G401.6 (cell line): Measurements from ENCODE around the gene DGCR2.
"Not testable (repeated sequence)": the region's sequence is repeated elsewhere in the genome, so short reads cannot be mapped to it uniquely, and the experiment has no call there.

ENCODE experiments used
- FAIRE-seq: peaks from 2 replicates; lab custom pipeline; 2012; peaks lifted over from hg19 to GRCh38; lab: Jason Lieb, UNC

Gene DGCR2

GRCh38 chr22:19107730-19108074 is 14.5 kb downstream of the DGCR2 start:
- FAIRE-seq, result no peak

DNA sequence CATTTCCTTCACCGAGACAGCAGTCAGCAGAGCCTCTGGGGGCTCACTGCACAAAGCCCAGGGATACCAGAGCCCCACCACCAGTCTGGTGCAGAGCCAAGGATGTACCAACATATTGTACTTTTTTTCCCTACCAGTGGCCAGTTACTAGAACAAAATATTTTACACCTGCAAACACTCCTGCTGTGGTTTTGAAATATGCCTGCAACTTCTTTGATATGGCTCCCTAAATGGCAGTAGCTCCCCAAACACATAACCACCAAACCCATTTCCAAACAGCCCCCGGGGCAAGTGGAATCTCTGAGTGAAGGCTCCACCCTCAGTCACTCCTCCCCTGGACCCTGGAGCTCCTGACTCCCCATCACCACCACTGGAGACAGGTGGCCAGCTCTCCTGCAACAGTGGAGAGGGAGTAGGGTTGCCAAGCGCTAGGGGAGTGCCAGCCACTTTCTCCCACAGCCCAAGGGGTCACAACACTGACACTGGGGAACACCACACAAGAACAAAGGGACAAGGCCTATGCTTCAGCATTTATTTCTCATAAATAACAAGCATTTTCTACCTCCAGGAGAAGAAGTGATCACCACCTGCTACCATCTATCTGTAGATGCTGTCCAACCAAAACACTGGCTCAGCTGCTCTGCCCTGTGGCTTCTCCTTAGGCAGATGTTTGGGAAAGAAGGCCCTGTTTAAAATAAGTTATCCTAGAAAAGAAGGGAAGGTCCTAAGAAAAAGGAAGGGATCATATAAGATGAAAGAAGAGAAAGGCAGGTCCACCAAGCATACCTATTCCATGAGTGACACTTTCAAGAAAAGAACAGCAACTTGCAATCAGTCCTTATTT is 15.1 kb downstream of the DGCR2 start:
- FAIRE-seq, result no peak

GRCh38 chr22:19105867-19106802 is 16.1 kb downstream of the DGCR2 start:
- no peak for FAIRE-seq

- FAIRE-seq, result no peak
Observed at GRCh38 chr22:19105456-19105855, 16.8 kb downstream of the DGCR2 start.

DNA sequence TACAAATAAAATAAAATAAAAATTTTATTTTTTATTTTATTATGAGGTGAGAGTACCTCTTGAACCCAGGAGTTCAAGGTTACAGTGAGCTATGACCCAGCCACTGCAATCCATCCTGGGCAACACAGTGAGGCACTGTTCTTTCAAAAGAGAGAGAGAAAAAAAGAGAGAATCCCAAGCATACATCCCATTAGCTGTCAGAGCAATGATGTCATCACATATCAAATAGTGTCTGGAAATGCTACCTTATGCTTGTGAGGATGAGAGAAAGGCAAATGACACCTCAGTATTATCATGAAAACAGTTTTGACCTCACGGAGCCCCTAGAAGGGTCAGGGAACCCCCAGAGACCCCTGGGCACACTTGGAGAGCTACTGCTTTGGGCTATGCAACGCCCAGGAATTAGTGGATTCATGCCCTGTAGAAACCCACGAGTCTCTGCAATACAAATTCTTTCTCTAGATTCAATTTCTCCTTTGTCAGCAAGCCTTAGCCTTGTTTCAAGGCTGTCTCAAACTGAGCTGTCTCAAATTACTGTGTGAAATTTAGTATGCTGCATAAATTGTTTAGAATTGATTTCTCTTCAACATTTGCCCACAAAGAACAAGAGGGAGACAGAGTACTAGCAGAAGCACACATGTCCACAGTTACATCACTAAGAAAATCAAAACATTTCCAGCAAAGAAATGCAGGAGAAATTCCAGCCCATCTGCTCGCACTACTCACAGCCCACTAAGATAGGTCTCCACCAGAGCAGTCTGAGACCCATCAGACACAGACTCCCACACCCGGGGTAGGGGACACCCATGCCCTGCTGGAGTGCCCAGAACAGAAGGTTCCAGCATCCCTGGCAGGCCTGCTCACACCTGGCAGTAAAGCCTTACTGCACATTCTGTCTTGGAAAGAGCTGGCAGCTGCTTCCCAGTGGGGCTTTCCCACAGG is 18.1 kb downstream of the DGCR2 start:
- no peak for FAIRE-seq

DNA sequence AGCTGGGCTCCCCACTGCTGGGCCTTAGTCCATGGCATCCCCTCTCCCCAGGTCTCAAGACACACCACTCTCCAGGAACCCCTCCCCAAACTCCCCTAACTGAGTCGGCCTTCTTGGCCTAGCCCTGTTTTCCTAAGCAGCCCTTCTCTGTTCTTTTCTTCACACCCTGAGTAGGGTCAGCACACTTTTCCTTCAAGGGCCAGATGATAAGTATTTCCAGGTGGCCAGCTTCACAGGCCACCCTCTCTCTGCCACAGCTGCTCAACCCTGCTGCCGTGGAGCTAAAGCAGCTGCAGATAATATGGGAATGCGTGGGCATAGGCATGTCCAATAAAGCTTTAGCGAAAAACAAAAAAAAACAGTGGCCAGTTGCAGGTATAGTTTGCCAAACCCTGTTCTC is 24.1 kb downstream of the DGCR2 start:
- FAIRE-seq, result no peak

DNA sequence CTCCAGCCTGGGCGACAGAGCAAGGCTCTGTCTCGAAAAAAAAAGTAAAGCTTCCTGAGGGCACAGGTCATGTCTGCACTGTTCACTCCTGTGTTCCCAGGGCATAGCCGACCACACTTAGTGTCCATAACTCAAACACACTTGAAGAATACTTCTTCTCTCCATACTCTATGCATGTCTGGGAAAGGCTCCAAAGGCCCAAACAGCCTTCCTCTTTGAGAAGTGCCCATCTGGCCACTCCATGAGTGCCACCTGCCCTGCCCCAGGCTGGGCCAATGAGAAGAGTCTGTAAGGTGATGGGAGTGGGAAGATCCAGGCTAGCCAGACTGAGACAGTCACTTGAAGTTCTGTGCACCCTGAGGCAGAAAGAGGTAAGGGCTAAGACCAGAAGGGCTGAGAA is 24.7 kb downstream of the DGCR2 start:
- no peak for FAIRE-seq

DNA sequence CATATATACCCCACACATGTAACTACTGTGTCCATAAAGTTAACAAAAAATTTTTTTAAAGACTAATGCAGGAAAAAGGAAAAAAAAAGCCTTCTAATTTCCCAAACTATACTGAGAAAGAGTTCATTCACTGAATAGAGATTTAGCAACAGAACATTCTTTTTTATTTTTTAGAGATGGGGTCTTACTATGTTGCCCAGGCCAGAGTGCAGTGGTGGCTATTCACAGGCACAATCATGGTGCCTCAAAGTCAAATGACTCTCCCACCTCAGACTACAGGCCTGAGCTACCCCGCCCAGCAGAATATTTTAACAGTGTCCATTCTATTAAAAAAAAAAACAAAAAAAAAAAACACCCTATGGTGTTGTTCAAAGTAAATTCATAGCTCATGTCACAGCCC is 25.7 kb downstream of the DGCR2 start:
- FAIRE-seq, result no peak

- no peak for FAIRE-seq
Observed at GRCh38 chr22:19094393-19094997, 27.7 kb downstream of the DGCR2 start.

DNA sequence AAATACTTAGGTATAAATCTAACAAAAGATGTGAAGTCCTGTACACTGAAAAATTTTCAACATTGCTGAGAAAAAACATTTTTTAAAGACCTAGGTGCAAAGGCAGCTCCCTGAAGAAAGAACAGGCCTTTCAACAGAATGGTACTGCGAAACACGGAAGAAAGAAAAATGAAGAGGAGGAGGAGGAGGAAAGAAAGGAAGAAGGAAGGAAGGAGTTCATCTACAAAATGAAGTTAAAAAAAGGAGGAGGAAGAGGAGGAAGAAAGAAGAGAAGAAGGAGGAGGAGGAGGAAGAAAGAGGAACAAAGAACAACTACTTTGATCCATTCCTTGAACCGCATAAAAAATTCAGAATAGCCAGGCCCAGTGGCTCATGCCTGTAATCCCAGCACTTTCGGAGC is 29.5 kb downstream of the DGCR2 start:
- no peak for FAIRE-seq

- FAIRE-seq, result no peak
Observed at GRCh38 chr22:19090586-19091127, 31.6 kb downstream of the DGCR2 start.

DNA sequence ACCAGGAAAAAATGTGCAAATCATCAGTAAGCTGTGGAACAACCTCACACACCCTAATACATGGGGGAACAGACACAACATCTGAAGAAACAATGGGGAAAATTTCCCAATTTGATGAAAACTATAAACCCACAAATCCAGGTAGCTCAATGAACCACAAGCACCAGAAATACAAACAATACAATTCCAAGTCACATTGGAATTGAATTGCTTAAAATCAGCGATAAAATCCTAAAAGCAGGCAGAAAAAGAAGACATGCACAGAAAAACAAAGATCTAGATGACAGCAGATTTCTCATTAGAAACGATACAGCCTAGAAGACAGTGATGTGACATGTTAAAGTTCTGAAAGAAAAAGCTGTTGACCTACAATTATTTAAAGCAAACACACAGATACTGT is 32.0 kb downstream of the DGCR2 start:
- no peak for FAIRE-seq

- FAIRE-seq, result no peak
Observed at GRCh38 chr22:19088866-19089595, 33.2 kb downstream of the DGCR2 start.

DNA sequence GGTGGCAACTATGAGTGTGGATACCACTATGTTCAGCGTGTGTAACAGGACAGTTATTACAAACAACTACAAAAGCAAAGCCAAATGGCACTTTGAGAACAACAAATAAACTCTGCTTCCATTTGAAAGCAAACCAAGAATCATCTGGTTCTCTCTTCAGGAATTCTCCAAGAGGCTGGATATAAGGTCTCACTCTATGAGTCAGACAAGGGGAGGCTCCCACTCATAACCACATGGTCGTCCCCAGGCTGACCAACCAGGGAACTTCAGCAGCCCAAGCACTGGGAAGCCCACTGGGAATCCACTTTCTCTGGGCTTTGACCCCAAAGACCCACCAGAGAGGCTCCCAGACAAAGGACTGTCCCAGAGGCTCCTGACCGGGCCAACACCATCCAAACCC is 35.3 kb downstream of the DGCR2 start:
- FAIRE-seq, result no peak

DNA sequence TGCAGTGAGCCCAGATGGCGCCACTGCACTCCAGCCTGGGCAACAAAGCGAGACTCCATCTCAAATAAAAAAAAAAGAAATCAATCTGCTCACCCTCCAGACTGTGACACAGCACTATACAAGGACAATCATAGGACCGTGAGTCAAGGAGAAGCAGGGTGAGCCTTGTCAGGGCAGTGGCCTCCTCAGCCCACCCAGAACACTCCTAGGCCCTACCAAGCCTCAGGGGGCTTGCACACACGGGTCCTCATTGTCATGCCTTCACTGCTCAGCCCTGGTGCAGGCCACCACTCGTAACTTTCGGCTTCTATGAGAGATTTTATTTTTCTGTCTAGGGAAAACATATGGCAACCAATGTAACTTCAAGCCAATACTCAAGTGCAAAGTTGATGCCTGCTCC is 35.8 kb downstream of the DGCR2 start:
- no peak for FAIRE-seq

DNA sequence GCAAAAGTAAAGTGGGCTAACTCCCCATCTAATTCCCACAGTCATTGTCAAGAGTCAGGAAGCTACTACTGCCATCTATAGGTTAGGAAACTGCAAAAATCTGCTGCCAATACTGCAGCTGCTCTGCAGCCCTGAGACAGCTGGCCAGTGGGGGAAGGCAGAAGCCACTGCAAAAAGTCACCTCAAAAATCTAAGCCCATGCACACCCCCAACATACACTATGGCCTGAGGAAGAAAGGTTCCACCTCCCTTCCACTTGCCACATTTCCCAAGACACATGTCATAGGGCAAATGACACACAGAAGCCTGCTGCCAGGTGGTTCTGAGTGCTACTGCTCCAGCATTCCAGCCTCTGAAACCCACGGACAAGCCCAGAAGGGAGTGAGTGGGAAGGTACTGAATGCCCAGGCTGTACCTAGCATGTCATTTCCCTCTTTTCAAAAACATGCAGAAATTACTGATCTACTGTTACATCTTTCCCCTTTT is 36.9 kb downstream of the DGCR2 start:
- peak; percentile 13 for FAIRE-seq

DNA sequence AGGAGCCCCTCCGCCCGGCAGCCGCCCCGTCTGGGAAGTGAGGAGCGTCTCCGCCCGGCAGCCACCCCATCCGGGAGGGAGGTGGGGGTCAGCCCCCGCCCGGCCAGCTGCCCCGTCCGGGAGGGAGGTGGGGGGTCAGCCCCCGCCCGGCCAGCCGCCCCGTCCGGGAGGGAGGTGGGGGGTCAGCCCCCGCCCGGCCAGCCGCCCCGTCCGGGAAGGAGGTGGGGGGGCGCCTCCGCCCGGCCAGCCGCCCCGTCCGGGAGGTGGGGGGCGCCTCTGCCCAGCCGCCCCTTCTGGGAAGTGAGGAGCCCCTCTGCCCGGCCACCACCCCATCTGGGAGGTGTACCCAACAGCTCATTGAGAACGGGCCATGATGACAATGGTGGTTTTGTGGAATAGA is 37.6 kb downstream of the DGCR2 start:
- not testable (repeated sequence) for FAIRE-seq

DNA sequence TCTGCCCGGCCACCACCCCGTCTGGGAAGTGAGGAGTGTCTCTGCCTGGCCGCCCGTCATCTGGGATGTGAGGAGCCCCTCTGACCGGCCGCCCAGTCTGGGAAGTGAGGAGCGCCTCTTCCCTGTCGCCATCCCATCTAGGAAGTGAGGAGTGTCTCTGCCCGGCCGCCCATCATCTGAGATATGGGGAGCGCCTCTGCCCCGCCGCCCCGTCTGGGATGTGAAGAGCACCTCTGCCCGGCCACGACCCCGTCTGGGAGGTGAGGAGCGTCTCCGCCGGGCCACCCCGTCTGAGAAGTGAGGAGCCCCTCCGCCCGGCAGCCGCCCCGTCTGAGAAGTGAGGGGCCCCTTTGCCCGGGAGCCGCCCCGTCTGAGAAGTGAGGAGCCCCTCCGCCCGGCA is 38.1 kb downstream of the DGCR2 start:
- FAIRE-seq, result not testable (repeated sequence)

DNA sequence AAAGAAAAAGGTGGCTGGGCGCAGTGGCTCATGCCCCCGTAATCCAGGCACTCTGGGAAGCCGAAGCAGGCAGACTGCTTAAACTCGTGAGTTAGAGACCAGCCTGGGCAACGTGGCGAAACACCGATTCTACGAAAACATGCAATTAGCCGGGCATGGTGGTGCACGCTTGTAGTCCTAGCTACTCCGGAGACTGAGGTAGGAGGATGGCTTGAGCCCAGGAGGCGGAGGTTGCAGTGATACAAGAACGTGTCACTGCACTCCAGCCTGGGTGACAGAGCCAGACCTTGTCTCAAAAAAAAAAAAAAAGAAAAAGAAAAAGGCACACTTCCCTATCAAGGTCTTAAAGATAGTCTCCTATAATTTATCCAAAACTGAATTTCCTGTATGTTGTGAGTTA is 39.4 kb downstream of the DGCR2 start:
- FAIRE-seq, result no peak

- no peak for FAIRE-seq
Observed at GRCh38 chr22:19082101-19082500, 40.1 kb downstream of the DGCR2 start.

GRCh38 chr22:19081351-19081750 is 40.9 kb downstream of the DGCR2 start:
- no peak for FAIRE-seq
